Thoracic aorta (tissue), 2 donors: Measurements from ENCODE around the gene HSPA8. TPM values are rescaled to one million over a fixed set of nuclear protein-coding genes. Genes with fewer than 3 reads are reported as not detected.

ENCODE experiments used
- ATAC-seq: fragments of 150-250 bp; one replicate; pipeline ENCODE4 v1.8.0; 2017; ENCODE audit warnings: low read depth; ENCODE audit not compliant: insufficient number of reproducible peaks, low FRiP score
- DNase-seq: peaks from one replicate; pipeline ENCODE4 v3.0.0-alpha.2; 2020; ENCODE audit warnings: low spot score
- H3K27ac ChIP-seq, 2 donors: fragments of 200-600 bp; sonication (generic); 1 replicate in 1 of 2; 2 replicates in 1 of 2; pipeline ENCODE4 v1.5.1; 2016; ENCODE audit warnings: mild to moderate bottlenecking in 2 of 2, moderate library complexity in 2 of 2
- H3K27me3 ChIP-seq: fragments of 200-600 bp; sonication (generic); replicated peaks from 2 replicates; pipeline ENCODE4 v1.6.0; 2016; ENCODE audit warnings: mild to moderate bottlenecking; ENCODE audit not compliant: insufficient read depth
- H3K36me3 ChIP-seq: fragments of 200-600 bp; sonication (generic); one replicate; pipeline ENCODE4 v1.5.1; 2016
- H3K4me1 ChIP-seq, 2 donors: fragments of 200-600 bp; sonication (generic); 1 replicate in 1 of 2; 2 replicates in 1 of 2; pipeline versions ENCODE4 v1.5.1 to v1.6.0; 2016; ENCODE audit warnings: low read depth in 2 of 2, mild to moderate bottlenecking in 1 of 2; ENCODE audit not compliant: control insufficient read depth in 1 of 2
- H3K4me3 ChIP-seq: fragments of 200-600 bp; sonication (generic); 2 replicates; pipeline ENCODE4 v1.5.1; 2016; ENCODE audit warnings: mild to moderate bottlenecking
- H3K9me3 ChIP-seq: fragments of 200-600 bp; sonication (generic); 2 replicates; pipeline ENCODE4 v1.5.1; 2016
- total RNA-seq, 2 donors: library from RNA; depleted of rRNA; stranded (reverse); fragments of >200 nt; gene quantifications; one replicate each; pipeline versions ENCODE4 v1.1.0 to v1.2.3, GENCODE V29; 2016
- TF ChIP-seq, protein P1 (sequence below): fragments of 200-600 bp; sonication (generic); IDR thresholded peaks from one replicate; pipeline ENCODE4 v1.5.1; 2019; ENCODE audit warnings: antibody characterized with exemption

The HSPA8 gene
- total RNA-seq, 2 donors from 2014 or later: 728 to 947 TPM

DNA sequence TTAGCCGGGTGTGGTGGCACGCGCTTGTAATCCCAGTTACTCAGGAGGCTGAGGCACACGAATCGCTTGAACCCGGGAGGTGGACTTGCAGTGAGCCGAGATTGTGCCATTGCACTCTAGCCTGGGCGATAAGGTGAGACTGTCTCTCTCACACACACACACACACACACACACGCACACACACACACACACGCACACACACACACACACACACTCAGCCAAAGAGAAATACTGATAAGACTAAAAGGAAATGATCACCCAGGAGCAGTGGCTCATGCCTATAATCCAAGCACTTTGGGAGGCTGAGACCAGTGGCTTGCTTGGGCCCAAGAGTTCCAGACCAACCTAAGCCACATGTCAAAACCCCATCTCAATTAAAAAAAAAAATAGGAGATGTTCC is 20.8 kb downstream of the HSPA8 start:
- TF ChIP-seq, protein P1, sequence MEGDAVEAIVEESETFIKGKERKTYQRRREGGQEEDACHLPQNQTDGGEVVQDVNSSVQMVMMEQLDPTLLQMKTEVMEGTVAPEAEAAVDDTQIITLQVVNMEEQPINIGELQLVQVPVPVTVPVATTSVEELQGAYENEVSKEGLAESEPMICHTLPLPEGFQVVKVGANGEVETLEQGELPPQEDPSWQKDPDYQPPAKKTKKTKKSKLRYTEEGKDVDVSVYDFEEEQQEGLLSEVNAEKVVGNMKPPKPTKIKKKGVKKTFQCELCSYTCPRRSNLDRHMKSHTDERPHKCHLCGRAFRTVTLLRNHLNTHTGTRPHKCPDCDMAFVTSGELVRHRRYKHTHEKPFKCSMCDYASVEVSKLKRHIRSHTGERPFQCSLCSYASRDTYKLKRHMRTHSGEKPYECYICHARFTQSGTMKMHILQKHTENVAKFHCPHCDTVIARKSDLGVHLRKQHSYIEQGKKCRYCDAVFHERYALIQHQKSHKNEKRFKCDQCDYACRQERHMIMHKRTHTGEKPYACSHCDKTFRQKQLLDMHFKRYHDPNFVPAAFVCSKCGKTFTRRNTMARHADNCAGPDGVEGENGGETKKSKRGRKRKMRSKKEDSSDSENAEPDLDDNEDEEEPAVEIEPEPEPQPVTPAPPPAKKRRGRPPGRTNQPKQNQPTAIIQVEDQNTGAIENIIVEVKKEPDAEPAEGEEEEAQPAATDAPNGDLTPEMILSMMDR: no peak
- no peaks in the 10 kb centered on the region for H3K27me3 ChIP-seq
- H3K9me3 ChIP-seq: no peaks in the 10 kb centered on the region
- H3K4me3 ChIP-seq: no peak overlapping the region
- no peaks in the 10 kb centered on the region for H3K4me1 ChIP-seq
- no peak for DNase-seq
- H3K27ac ChIP-seq: no peak overlapping the region
- ATAC-seq: no peak
- H3K36me3 ChIP-seq: no peaks in the 10 kb centered on the region

DNA sequence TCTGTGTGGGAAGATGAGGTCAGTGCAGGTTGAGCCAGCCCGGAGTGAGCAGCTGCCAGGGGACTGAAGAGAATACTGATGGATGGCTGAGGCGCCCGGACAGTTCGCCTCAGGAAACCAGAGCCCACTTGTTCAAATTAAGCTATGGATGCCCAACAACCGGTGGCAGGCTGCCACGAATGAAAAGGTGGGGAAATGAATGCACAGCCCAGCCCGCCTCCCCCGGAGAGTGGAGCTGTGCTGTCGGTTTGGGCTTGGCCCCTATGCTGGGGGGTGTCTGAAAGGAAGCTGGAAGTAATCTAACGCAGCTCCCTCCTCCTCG is 21.9 kb downstream of the HSPA8 start:
- Histone ChIP-seq H3K4me1 (no peaks in the 10 kb centered on the region), H3K36me3 (no peaks in the 10 kb centered on the region), H3K27me3 (no peaks in the 10 kb centered on the region), H3K4me3 (no peak overlapping the region), H3K27ac (no peak overlapping the region), H3K9me3 (no peaks in the 10 kb centered on the region)
- TF ChIP-seq, protein P1: no peak
- no peak for ATAC-seq
- no peak for DNase-seq

GRCh38 chr11:123035831-123036230 is 26.1 kb downstream of the HSPA8 start:
- ATAC-seq (no peak), DNase-seq (no peak)
- H3K27me3 ChIP-seq: no peaks in the 10 kb centered on the region
- H3K9me3 ChIP-seq: no peaks in the 10 kb centered on the region
- H3K27ac ChIP-seq: no peak overlapping the region
- TF ChIP-seq, protein P1: no peak
- H3K4me3 ChIP-seq: no peak overlapping the region
- no peaks in the 10 kb centered on the region for H3K4me1 ChIP-seq
- H3K36me3 ChIP-seq: no peaks in the 10 kb centered on the region

DNA sequence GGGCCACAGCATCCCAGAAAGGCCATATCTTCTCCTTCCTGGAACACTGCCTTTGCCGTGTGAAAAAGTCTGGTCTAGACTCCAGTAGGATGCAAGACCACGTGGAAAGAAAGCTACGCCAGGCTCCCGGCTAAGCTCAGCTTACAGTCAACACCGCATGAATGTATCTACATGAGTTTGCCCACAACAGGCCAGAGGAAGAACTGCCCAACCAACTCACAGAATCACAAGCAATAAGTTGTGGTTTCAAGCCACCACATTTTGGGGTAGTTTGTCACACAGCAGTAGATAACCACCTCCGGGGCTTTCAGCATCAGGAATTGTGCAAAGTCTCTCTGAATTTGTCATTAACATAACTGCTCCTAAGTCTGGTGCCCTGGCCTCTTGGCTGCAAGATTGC is 27.3 kb downstream of the HSPA8 start:
- ATAC-seq: no peak

DNA sequence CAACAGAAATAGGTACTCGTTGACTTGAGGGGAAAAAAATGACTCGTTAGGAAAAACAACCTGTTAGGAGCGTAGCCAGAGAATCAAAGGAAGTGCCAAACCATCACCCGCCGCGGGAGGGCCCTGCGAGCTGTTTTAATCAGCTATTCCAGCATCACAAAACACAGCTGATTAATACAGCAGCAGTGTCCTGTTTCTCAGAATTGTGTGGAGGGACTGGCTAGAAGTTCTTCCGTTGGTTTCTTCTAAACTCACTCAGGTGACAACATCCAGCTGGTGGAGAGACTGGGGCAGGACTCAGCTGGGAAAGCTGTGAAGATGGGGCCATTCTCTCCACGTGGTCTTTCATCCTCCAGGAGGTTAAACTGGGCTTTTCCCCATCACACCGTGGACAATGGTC is 28.0 kb downstream of the HSPA8 start:
- DNase-seq (no peak), ATAC-seq (no peak)
- no peaks in the 10 kb centered on the region for H3K4me1 ChIP-seq
- H3K4me3 ChIP-seq: no peak overlapping the region
- no peak overlapping the region for H3K27ac ChIP-seq
- H3K9me3 ChIP-seq: no peaks in the 10 kb centered on the region
- H3K27me3 ChIP-seq: no peaks in the 10 kb centered on the region
- H3K36me3 ChIP-seq: no peaks in the 10 kb centered on the region
- TF ChIP-seq, protein P1: no peak

More for the DNA sequence above, 27.3 kb downstream of the HSPA8 start:
- Histone ChIP-seq H3K9me3 (no peaks in the 10 kb centered on the region), H3K27ac (no peak overlapping the region), H3K36me3 (no peaks in the 10 kb centered on the region), H3K27me3 (no peaks in the 10 kb centered on the region), H3K4me3 (no peak overlapping the region), H3K4me1 (no peaks in the 10 kb centered on the region)
- DNase-seq: no peak
- TF ChIP-seq, protein P1: no peak
